Islet precursor cell (in vitro differentiated cells): ENCODE data around the gene SHISA9.

ENCODE experiments used
- DNase-seq: peaks from one replicate; pipeline ENCODE4 v3.0.0-alpha.2; 2018

The SHISA9 gene

GRCh38 chr16:12958366-12958765, 57.0 kb downstream of the SHISA9 start:
- peak; percentile 10 for DNase-seq

- peak; percentile 12 for DNase-seq
These were observed 57.7 kb downstream of the SHISA9 start for GRCh38 chr16:12959072-12959471.

GRCh38 chr16:12961626-12962025, 60.2 kb downstream of the SHISA9 start:
- no peak for DNase-seq

- no peak for DNase-seq
These were observed 63.1 kb downstream of the SHISA9 start for GRCh38 chr16:12964461-12964860.

GRCh38 chr16:12965274-12965804, 63.9 kb downstream of the SHISA9 start:
- DNase-seq: no peak

- DNase-seq: peak; percentile 72
These were observed 69.8 kb downstream of the SHISA9 start for GRCh38 chr16:12971241-12971640.

- DNase-seq: no peak
These were observed 70.8 kb downstream of the SHISA9 start for GRCh38 chr16:12972246-12972645.

- no peak for DNase-seq
These were observed 74.4 kb downstream of the SHISA9 start for GRCh38 chr16:12975766-12976165.

- no peak for DNase-seq
These were observed 75.1 kb downstream of the SHISA9 start for GRCh38 chr16:12976496-12976895.

- DNase-seq: peak; percentile 73
These were observed 75.5 kb downstream of the SHISA9 start for GRCh38 chr16:12976936-12977335.

- DNase-seq: no peak
These were observed 84.1 kb downstream of the SHISA9 start for GRCh38 chr16:12985516-12985915.

- DNase-seq: no peak
These were observed 86.7 kb downstream of the SHISA9 start for GRCh38 chr16:12988071-12988470.

GRCh38 chr16:12992066-12992465, 90.7 kb downstream of the SHISA9 start:
- DNase-seq: no peak

- DNase-seq: no peak
These were observed 93.0 kb downstream of the SHISA9 start for GRCh38 chr16:12994402-12994801.

GRCh38 chr16:12995721-12996372, 94.4 kb downstream of the SHISA9 start:
- no peak for DNase-seq

- DNase-seq: no peak
These were observed 97.1 kb downstream of the SHISA9 start for GRCh38 chr16:12998361-12999085.

- no peak for DNase-seq
These were observed 98.0 kb downstream of the SHISA9 start for GRCh38 chr16:12999368-12999767.

GRCh38 chr16:13005721-13006247, 104.4 kb downstream of the SHISA9 start:
- no peak for DNase-seq

GRCh38 chr16:13012601-13013000, 111.2 kb downstream of the SHISA9 start:
- peak; percentile 63 for DNase-seq

- DNase-seq: no peak
These were observed 111.6 kb downstream of the SHISA9 start for GRCh38 chr16:13013043-13013442.

GRCh38 chr16:13014476-13014875, 113.1 kb downstream of the SHISA9 start:
- peak; percentile 79 for DNase-seq

GRCh38 chr16:13018026-13018425, 116.6 kb downstream of the SHISA9 start:
- no peak for DNase-seq

- no peak for DNase-seq
These were observed 120.6 kb downstream of the SHISA9 start for GRCh38 chr16:13021996-13022395.

GRCh38 chr16:13029786-13030185, 128.4 kb downstream of the SHISA9 start:
- DNase-seq: no peak
